Stimulated activated CD4-positive, alpha-beta T cell treated with anti-CD3 and anti-CD28 coated beads, Interleukin-2, amount 100 ng/mL, for 48 hours (primary cell): Measurements from ENCODE around the gene KCNT2.
"Not testable (repeated sequence)": the region's sequence is repeated elsewhere in the genome, so short reads cannot be mapped to it uniquely, and the experiment has no call there.

Experiments used
- DNase-seq, 2 donors: peaks; one replicate each; pipeline ENCODE4 v3.0.0-alpha.2; 2020

KCNT2 gene

GRCh38 chr1:196590012-196590708, 18.1 kb downstream of the KCNT2 start:
- DNase-seq = no peak

DNA sequence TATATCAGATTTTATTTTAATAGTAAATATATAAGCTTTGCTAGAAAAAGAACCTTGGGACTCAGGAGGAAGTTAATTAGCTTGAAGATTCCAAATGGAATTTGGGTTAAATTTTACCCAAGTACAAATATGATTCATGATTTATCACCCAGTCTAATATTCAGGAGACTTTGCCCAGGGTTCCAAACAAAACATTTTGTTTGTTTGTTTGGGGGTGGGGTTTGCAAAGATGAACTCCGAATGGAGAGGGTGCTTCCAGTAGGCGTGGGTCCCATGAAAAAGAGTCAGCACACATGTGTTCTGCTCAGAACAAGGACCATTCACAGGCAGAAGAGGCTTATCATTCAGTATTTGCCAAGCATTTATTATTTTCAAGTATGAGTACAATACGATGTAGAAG, 23.5 kb downstream of the KCNT2 start:
- DNase-seq = no peak

DNA sequence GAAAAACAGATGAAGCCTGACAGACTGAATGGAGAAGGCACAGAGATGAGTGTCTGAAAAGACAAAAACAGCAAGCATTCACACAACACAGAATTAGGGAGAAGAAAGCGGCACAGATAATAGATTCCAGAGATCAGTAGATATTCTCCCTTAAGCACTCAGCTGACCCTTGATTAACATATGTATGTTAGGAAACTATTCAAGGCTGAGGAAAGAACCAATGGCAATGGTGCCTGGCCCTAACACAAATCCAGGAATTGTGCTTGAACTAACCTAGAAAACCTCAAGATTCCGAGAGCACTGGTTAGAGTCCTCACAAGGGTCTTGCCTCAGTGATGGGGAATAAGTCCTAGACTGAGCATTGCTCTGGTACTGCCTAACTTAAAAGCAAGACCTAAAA, 30.9 kb downstream of the KCNT2 start:
- DNase-seq = no peak

DNA sequence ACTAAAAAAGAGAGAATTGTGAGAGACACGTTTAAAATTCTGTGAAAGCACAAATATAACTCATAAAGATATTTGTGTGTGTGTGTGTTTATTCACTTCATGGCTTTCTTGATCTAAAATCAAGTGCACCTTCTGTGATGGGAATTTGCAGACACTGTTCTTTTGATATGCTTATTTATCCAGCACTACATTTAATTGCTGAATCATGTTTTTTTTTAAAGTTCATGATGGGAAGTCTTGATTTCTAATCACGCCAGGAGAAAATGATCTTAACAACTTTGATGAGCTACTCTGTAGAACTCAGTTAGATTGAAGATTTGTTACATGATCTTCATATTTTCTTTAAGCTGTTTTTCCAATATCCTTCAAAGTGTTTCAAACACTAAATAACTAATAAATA, 35.0 kb downstream of the KCNT2 start:
- DNase-seq = no peak

DNA sequence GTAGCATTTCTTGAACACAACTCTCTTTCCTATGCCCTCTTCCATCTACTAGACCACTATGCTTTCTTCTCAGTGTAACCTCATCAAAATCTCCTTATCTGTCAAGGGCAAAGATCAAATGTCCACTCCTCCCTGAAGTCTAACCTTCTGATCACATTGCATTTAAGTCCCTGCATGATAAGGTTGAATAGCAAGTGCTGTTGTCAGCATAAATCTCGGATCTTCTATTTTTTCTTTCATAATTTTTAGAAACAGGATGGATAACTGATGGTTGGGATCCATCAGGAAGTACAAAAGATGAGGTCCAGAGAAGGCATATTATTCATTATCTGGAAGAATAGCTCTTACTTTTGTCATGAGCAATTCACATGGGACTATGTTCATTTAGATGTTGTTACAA, 41.0 kb downstream of the KCNT2 start:
- DNase-seq = no peak

- DNase-seq = no peak
Observed at GRCh38 chr1:196563768-196564167, 44.5 kb downstream of the KCNT2 start.

DNA sequence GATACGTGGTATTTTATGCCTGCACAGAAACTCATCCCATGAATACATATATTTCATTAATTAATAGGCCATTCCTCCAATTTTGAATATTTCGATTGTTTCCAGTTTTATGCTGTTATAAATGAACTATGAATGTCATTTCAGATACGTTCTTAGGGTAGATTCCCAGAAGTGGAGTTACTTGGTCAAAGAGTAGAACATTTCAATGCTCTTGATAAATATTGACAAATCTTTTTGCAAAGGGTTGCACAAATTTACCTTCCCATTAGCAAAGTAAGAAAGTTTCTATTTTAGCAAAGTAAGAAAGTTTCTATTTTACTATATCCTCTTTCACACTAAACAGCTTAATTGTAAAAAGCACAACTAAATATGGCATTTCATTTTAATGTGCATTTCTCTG, 48.9 kb downstream of the KCNT2 start:
- no peak for DNase-seq

DNA sequence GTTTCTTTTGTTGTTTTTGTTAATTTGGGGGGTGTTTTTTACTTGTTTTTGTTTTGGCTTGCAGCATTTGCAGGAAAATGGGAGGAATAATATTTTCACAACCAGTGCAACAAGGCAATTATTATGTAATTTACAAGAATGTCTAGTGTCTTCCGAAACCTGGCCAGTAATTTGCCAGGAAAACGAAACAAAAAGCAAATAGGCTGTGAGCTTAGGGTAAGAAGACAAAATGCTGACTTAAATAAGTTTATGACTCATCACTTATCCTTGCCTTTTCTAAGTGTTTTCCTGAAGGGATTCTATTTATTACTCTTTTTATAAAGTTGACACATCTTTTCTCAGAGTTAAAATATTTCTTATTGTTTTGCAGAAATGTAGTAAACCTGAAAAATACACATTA, 49.8 kb downstream of the KCNT2 start:
- no peak for DNase-seq

GRCh38 chr1:196557797-196558196, 50.4 kb downstream of the KCNT2 start:
- no peak for DNase-seq

GRCh38 chr1:196550731-196551130, 57.5 kb downstream of the KCNT2 start:
- no peak for DNase-seq

- no peak for DNase-seq
Observed at GRCh38 chr1:196546272-196547111, 61.7 kb downstream of the KCNT2 start.

- DNase-seq = no peak
Observed at GRCh38 chr1:196545222-196545621, 63.0 kb downstream of the KCNT2 start.

- DNase-seq = no peak
Observed at GRCh38 chr1:196544617-196545016, 63.6 kb downstream of the KCNT2 start.

GRCh38 chr1:196543833-196544232, 64.4 kb downstream of the KCNT2 start:
- DNase-seq = no peak

GRCh38 chr1:196538473-196538872, 69.8 kb downstream of the KCNT2 start:
- no peak for DNase-seq

GRCh38 chr1:196535727-196536126, 72.5 kb downstream of the KCNT2 start:
- peak in 1 of 2 donors; percentile 0 for DNase-seq

- no peak for DNase-seq
Observed at GRCh38 chr1:196531737-196532524, 76.3 kb downstream of the KCNT2 start.

DNA sequence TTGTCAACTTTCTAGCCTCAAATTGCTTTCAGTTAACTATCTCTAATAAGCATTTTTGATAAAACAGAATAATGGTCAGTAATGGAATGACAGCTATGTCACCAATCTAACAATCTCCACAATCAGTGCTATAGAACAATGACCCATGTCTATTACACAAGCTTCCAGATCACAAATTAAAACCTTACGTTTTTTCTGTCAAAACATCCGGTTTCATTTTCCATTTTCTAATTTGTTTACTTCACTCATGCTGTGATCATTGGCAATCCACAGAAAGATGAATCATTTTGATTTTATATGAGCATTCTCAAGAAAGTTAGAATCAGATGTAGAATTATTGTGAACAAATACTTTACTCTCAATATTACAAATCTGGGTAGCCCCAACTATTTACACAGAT, 80.3 kb downstream of the KCNT2 start:
- DNase-seq = no peak

GRCh38 chr1:196522574-196523345, 85.5 kb downstream of the KCNT2 start:
- not testable (repeated sequence) for DNase-seq

DNA sequence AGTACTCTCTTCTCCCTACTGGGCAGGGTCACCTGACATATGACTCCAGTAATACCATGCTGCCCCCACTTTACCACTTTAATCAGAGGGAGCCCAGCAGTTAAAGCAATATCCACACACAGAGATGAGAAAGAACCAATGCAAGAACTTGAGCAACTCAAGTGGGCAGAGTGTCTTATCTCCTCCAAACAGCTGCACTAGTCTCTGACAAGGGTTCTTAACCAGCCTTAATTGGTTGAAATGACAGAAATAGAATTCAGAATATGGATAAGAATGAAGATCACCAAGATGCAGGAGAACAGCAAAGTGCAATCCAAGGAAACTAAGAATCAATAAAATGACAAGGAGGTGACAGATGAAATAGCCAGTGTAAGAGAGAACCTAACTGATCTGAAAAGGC, 91.0 kb downstream of the KCNT2 start:
- DNase-seq = no peak

DNA sequence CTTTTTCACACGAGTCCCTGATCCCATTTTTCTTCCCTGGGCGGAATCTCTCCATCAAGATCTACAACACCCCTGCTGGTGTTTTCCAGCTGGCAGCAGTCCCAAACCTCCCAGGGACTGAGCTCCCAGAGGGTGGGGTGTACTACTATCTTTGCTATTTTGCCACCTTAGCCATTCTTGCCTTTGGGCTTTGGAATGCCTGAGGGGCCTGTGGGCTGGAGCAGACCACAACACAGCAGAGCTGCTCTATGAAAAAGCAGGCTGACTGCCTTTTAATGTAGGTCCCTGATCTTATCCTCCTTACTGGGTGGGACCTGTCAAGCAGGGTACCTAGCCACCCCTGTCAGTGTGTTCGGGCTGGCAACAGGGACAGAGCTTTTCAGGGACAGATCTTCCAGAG, 91.9 kb downstream of the KCNT2 start:
- no peak for DNase-seq

DNA sequence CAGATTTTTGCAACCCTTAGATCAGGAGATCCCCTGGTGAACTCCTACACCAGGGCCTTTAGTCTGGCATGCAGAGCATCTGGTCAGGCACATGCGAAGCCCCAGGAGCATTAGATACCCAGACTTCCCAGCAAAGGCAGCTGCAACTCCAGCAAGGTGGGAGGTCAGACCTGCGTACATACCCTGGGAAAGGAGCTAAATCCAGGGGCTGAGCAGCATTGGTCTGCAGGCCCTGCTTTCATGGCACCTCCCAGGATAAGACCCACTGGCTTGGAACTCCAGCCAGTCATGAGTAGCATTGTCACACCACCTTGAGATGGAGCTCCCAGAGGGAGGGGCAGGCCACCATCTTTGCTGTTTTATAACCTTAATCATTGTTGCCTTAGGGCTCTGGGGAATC, 92.3 kb downstream of the KCNT2 start:
- DNase-seq = no peak

DNA sequence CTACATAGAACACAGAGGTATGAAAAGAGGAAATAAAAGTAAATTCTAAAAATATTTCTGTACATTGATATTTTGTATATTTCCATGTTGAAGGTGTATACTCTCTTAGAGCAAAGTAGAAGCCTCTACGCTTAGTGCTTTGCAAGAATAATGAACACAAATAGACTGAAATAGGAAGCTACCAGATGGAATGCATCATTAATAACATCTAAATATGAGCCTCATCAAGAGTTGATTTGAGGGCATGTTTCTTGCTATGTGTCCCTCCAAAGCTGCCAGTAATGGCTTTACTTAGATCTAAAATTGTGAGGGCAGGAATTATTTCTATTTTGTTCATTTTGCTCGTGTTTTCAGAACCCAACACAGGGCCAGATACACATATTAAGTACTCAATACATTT, 94.4 kb downstream of the KCNT2 start:
- no peak for DNase-seq
